Testis (tissue), 3 donors: ENCODE data around the gene RNASEL. TPM values are rescaled to one million over a fixed set of nuclear protein-coding genes. Genes with fewer than 3 reads are reported as not detected.
"Not testable (repeated sequence)": the region's sequence is repeated elsewhere in the genome, so short reads cannot be mapped to it uniquely, and the experiment has no call there.

ENCODE experiments used
- DNase-seq: peaks from one replicate; pipeline ENCODE4 v3.0.0-alpha.2; 2019
- H3K27ac ChIP-seq, 2 donors: fragments of 200-600 bp; sonication (generic); one replicate each; pipeline ENCODE4 v1.5.1; 2019
- H3K27me3 ChIP-seq: fragments of 200-600 bp; sonication (generic); one replicate; pipeline ENCODE4 v1.5.1; 2019
- H3K36me3 ChIP-seq: fragments of 200-600 bp; sonication (generic); one replicate; pipeline ENCODE4 v1.5.1; 2017; ENCODE audit warnings: low read depth; ENCODE audit errors: missing control alignments
- H3K4me1 ChIP-seq: fragments of 200-600 bp; sonication (generic); one replicate; pipeline ENCODE4 v1.5.1; 2019
- H3K4me3 ChIP-seq, 2 donors: fragments of 200-600 bp; sonication (generic); one replicate each; pipeline ENCODE4 v1.5.1; 2017 to 2019
- H3K9me3 ChIP-seq: fragments of 200-600 bp; sonication (generic); one replicate; pipeline ENCODE4 v1.5.1; 2017
- CTCF ChIP-seq, 3 experiments: fragments of 450-650 bp in 2 of 3; fragments of 200-600 bp in 1 of 3; sonication (generic) in 1 of 3; IDR thresholded peaks; one replicate each; pipeline ENCODE4 v1.5.1; 2016 to 2019; ENCODE audit warnings: antibody characterized with exemption in 3 of 3, mild to moderate bottlenecking in 2 of 3, moderate library complexity in 1 of 3
- POLR2A ChIP-seq: fragments of 450-650 bp; IDR thresholded peaks from one replicate; pipeline ENCODE4 v1.6.1; 2017; ENCODE audit warnings: antibody characterized with exemption, mild to moderate bottlenecking, moderate library complexity
- WGBS, 2 donors: methylation state at CpG; one replicate each; pipeline ENCODE4 v1.1.5; 2018; 5-methylcytosine and 5-hydroxymethylcytosine counted together
- intact Hi-C: fragments of 100-400 bp; cut with DNase I; formaldehyde crosslinking; loops from one replicate; pipeline ENCODE4 v1.15.1; 2023; ENCODE audit warnings: low total_unique reads
- polyA plus RNA-seq: library from polyadenylated mRNA; stranded (reverse); fragments of 350-450 nt; fragmentation: Illumina TruSeq; extraction: RNeasy Lipid Tissue Mini Kit (QIAGEN cat#74804); gene quantifications from one replicate; pipeline ENCODE4 v1.2.3, GENCODE V29; 2014; ENCODE audit warnings: low read depth, low replicate concordance; ENCODE audit not compliant: insufficient read depth
- total RNA-seq, 2 donors: library from RNA; depleted of rRNA; stranded (reverse); fragments of >200 nt; gene quantifications; one replicate each; pipeline ENCODE4 v1.2.3, GENCODE V29; 2016

RNASEL gene
- total and polyA plus RNA-seq, 3 donors from 2014 or later: 4.7 to 7.5 (median 5.4) TPM

GRCh38 chr1:182555493-182555892, 33.6 kb downstream of the RNASEL start:
- intact Hi-C loops: no loop called here

GRCh38 chr1:182552527-182552926, 36.5 kb downstream of the RNASEL start:
- Histone ChIP-seq H3K36me3 (no peaks in the 10 kb centered on the region), H3K4me3 (no peak overlapping the region), H3K4me1 (no peaks in the 10 kb centered on the region), H3K27ac (no peak overlapping the region), H3K9me3 (no peaks in the 10 kb centered on the region), H3K27me3 (no peaks in the 10 kb centered on the region)
- DNase-seq: no peak
- TF ChIP-seq POLR2A (no peak), CTCF (IDR thresholded peaks at IDR 0.05) (no peak)
- 73 to 84% methylated on average over 2 of the region's 2 CpGs for WGBS, 2 donors
- intact Hi-C loops: no loop called here

More at GRCh38 chr1:182555493-182555892, 33.6 kb downstream of the RNASEL start:
- 94 to 100% methylated on average over 1 of the region's 1 CpG for WGBS, 2 donors
- Histone ChIP-seq H3K27me3 (no peaks in the 10 kb centered on the region), H3K9me3 (no peaks in the 10 kb centered on the region), H3K4me1 (no peaks in the 10 kb centered on the region), H3K4me3 (no peak overlapping the region), H3K36me3 (no peaks in the 10 kb centered on the region), H3K27ac (no peak overlapping the region)
- DNase-seq: no peak
- TF ChIP-seq POLR2A: no peak
- TF ChIP-seq CTCF (IDR thresholded peaks at IDR 0.05): no peak

DNA sequence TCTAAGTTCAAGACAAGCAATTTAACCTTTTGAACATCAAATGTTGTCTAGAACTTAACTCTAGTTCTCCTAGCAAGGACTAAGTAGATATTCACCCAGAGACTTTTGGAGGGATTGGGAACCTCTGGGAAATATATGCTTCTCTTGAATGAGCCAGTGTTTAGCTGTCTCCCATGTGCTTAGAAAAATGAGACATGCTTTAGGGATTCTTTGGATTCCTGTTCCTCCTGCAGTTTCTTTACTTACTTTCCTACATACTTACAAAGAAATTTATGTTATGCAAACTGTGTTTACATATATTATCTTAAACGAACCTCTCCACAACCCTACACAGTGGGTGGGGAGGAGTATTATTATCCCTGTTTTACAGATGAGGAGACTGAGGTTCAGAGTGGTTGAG, 39.2 kb downstream of the RNASEL start:
- DNase-seq: no peak
- no peak overlapping the region for H3K4me3 ChIP-seq
- WGBS, 2 donors: 40 to 42% methylated on average over 1 of the region's 1 CpG
- intact Hi-C loops: no loop called here
- H3K27me3 ChIP-seq: no peaks in the 10 kb centered on the region
- no peaks in the 10 kb centered on the region for H3K9me3 ChIP-seq
- no peak overlapping the region for H3K27ac ChIP-seq
- H3K4me1 ChIP-seq: no peaks in the 10 kb centered on the region
- H3K36me3 ChIP-seq: no peaks in the 10 kb centered on the region
- no peak for TF ChIP-seq POLR2A
- no peak for TF ChIP-seq CTCF (IDR thresholded peaks at IDR 0.05)

- H3K36me3 ChIP-seq: no peaks in the 10 kb centered on the region
- H3K27ac ChIP-seq: no peak overlapping the region
- no peaks in the 10 kb centered on the region for H3K4me1 ChIP-seq
- intact Hi-C loops: no loop called here
- H3K4me3 ChIP-seq: no peak overlapping the region
- no peaks in the 10 kb centered on the region for H3K27me3 ChIP-seq
- TF ChIP-seq POLR2A (no peak), CTCF (IDR thresholded peaks at IDR 0.05) (no peak)
- no peaks in the 10 kb centered on the region for H3K9me3 ChIP-seq
- no peak for DNase-seq
Measured at GRCh38 chr1:182549346-182549745, 39.7 kb downstream of the RNASEL start.

- no peak overlapping the region for H3K27ac ChIP-seq
- TF ChIP-seq CTCF (IDR thresholded peaks at IDR 0.05) (no peak), POLR2A (no peak)
- 92% methylated on average over 2 of the region's 2 CpGs for WGBS, 2 donors
- no peak overlapping the region for H3K4me3 ChIP-seq
- no peaks in the 10 kb centered on the region for H3K27me3 ChIP-seq
- intact Hi-C loops: no loop called here
- no peak for DNase-seq
- no peaks in the 10 kb centered on the region for H3K4me1 ChIP-seq
- no peaks in the 10 kb centered on the region for H3K36me3 ChIP-seq
- H3K9me3 ChIP-seq: no peaks in the 10 kb centered on the region
Measured at GRCh38 chr1:182533896-182534295, 55.2 kb downstream of the RNASEL start.

DNA sequence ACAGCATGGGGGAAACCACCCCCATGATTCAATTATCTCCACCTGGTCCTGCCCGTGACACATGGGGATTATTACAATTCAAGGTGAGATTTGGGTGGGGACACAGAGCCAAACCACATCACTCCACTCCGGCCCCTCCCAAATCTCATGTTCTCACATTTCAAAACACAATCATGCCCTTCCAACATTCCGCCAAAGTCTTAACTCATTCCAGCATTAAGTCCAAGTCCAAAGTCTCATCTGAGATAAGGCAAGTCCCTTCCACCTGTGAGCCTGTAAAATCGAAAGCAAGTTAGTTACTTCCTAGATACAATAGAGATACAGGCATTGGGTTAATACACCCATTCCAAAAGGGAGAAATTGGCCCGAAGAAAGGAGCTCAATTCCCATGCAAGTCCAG, 60.9 kb downstream of the RNASEL start:
- H3K9me3 ChIP-seq, H3K4me1 ChIP-seq, H3K36me3 ChIP-seq, H3K27me3 ChIP-seq, DNase-seq, intact Hi-C loops, H3K4me3 ChIP-seq, H3K27ac ChIP-seq: not testable (repeated sequence)
- 90 to 94% methylated on average over 4 to 5 of the region's 5 CpGs for WGBS, 2 donors
